ENCODE measurements around the gene LPCAT2. TPM values are rescaled to one million over a fixed set of nuclear protein-coding genes. Genes with fewer than 3 reads are reported as not detected.

Gene LPCAT2
- total and polyA plus RNA-seq, 2 donors (not counting 1 experiment from before 2014, with no cell fraction given), result 10.2 to 17.8 TPM

GRCh38 chr16:55488306-55488705 lies 20.6 kb upstream of the LPCAT2 start:
- Histone ChIP-seq H3K36me3 (ENCODE audit: control insufficient read depth, insufficient read depth, low read length) (peaks cover 58% of the 10 kb centered on the region), H3K79me2 (ENCODE audit: control insufficient read depth, insufficient read depth, low read length) (peaks cover 17% of the 10 kb centered on the region), H3K4me3 (replicated peaks in 1 of 4; ENCODE audit: control extremely low read depth in 1 of 4, insufficient read depth in 1 of 4, low read depth in 3 of 4, low read length in 4 of 4) (no peak overlapping the region), H4K20me1 (ENCODE audit: control insufficient read depth, extremely low read depth, insufficient read depth, low read length) (no peaks in the 10 kb centered on the region), H3K4me1 (ENCODE audit: control insufficient read depth, extremely low read depth, insufficient read depth, low read length) (peaks cover 22% of the 10 kb centered on the region), H3K27me3 (ENCODE audit: control insufficient read depth, insufficient read depth, low read length) (no peaks in the 10 kb centered on the region), H3K9me3 (ENCODE audit: control insufficient read depth, insufficient read depth, low read depth, low read length) (no peaks in the 10 kb centered on the region), H2AFZ (ENCODE audit: low read length) (no peak overlapping the region), H3K9ac (ENCODE audit: insufficient read depth, low read length) (no peak overlapping the region), H3K27ac (ENCODE audit: insufficient read depth, low read length) (peak overlapping the region; percentile 95), H3K4me2 (ENCODE audit: extremely low read depth, insufficient read depth, low read length) (no peak overlapping the region)
- DNase-seq (ENCODE audit: low read depth in 2 of 2), result no peak
- no peak for TF ChIP-seq EZH2 (IDR thresholded peaks at IDR 0.05; ENCODE audit: low read length, missing control alignments)
- TF ChIP-seq CTCF (conservative IDR thresholded peaks at IDR 0.05 in 1 of 2, IDR thresholded peaks at IDR 0.05 in 1 of 2; ENCODE audit: low read depth in 1 of 2, low read length in 2 of 2), result no peak

GRCh38 chr16:55489119-55489955 lies 19.5 kb upstream of the LPCAT2 start:
- Histone ChIP-seq H3K9ac (ENCODE audit: insufficient read depth, low read length) (no peak overlapping the region), H3K36me3 (ENCODE audit: control insufficient read depth, insufficient read depth, low read length) (peaks cover 56% of the 10 kb centered on the region), H3K27ac (ENCODE audit: insufficient read depth, low read length) (no peak overlapping the region), H3K27me3 (ENCODE audit: control insufficient read depth, insufficient read depth, low read length) (no peaks in the 10 kb centered on the region), H3K79me2 (ENCODE audit: control insufficient read depth, insufficient read depth, low read length) (peaks cover 11% of the 10 kb centered on the region), H2AFZ (ENCODE audit: low read length) (no peak overlapping the region), H3K9me3 (ENCODE audit: control insufficient read depth, insufficient read depth, low read depth, low read length) (no peaks in the 10 kb centered on the region), H3K4me1 (ENCODE audit: control insufficient read depth, extremely low read depth, insufficient read depth, low read length) (peaks cover 23% of the 10 kb centered on the region), H3K4me2 (ENCODE audit: extremely low read depth, insufficient read depth, low read length) (no peak overlapping the region), H4K20me1 (ENCODE audit: control insufficient read depth, extremely low read depth, insufficient read depth, low read length) (no peaks in the 10 kb centered on the region), H3K4me3 (replicated peaks in 1 of 4; ENCODE audit: control extremely low read depth in 1 of 4, insufficient read depth in 1 of 4, low read depth in 3 of 4, low read length in 4 of 4) (no peak overlapping the region)
- no peak for TF ChIP-seq EZH2 (IDR thresholded peaks at IDR 0.05; ENCODE audit: low read length, missing control alignments)
- no peak for TF ChIP-seq CTCF (conservative IDR thresholded peaks at IDR 0.05 in 1 of 2, IDR thresholded peaks at IDR 0.05 in 1 of 2; ENCODE audit: low read depth in 1 of 2, low read length in 2 of 2)
- no peak for DNase-seq (ENCODE audit: low read depth in 2 of 2)

GRCh38 chr16:55489956-55490265 lies 19.0 kb upstream of the LPCAT2 start:
- Histone ChIP-seq H3K4me2 (ENCODE audit: extremely low read depth, insufficient read depth, low read length) (no peak overlapping the region), H3K79me2 (ENCODE audit: control insufficient read depth, insufficient read depth, low read length) (peaks cover 5% of the 10 kb centered on the region), H2AFZ (ENCODE audit: low read length) (no peak overlapping the region), H3K9me3 (ENCODE audit: control insufficient read depth, insufficient read depth, low read depth, low read length) (no peaks in the 10 kb centered on the region), H3K36me3 (ENCODE audit: control insufficient read depth, insufficient read depth, low read length) (peaks cover 51% of the 10 kb centered on the region), H3K27ac (ENCODE audit: insufficient read depth, low read length) (no peak overlapping the region), H3K27me3 (ENCODE audit: control insufficient read depth, insufficient read depth, low read length) (no peaks in the 10 kb centered on the region), H3K9ac (ENCODE audit: insufficient read depth, low read length) (no peak overlapping the region), H4K20me1 (ENCODE audit: control insufficient read depth, extremely low read depth, insufficient read depth, low read length) (no peaks in the 10 kb centered on the region), H3K4me3 (replicated peaks in 1 of 4; ENCODE audit: control extremely low read depth in 1 of 4, insufficient read depth in 1 of 4, low read depth in 3 of 4, low read length in 4 of 4) (no peak overlapping the region), H3K4me1 (ENCODE audit: control insufficient read depth, extremely low read depth, insufficient read depth, low read length) (peaks cover 26% of the 10 kb centered on the region)
- DNase-seq (ENCODE audit: low read depth in 2 of 2), result no peak
- TF ChIP-seq EZH2 (IDR thresholded peaks at IDR 0.05; ENCODE audit: low read length, missing control alignments), result no peak
- TF ChIP-seq CTCF (conservative IDR thresholded peaks at IDR 0.05 in 1 of 2, IDR thresholded peaks at IDR 0.05 in 1 of 2; ENCODE audit: low read depth in 1 of 2, low read length in 2 of 2), result no peak

All from fibroblast of lung (primary cell).